WERI-Rb-1 (cell line): ENCODE measurements around the gene ROBO1.
A peak's percentile ranks its signal among the peaks of the same experiment; 100 is the strongest.

Experiments
- DNase-seq: peaks from one replicate; pipeline ENCODE4 v3.0.0-alpha.2; 2020
- H3K27ac ChIP-seq: fragments of 250-450 bp; sonication (Bioruptor Pico); 2 replicates; pipeline ENCODE4 v1.5.1; 2020; ENCODE audit warnings: mild to moderate bottlenecking, moderate library complexity
- H3K27me3 ChIP-seq: fragments of 250-450 bp; sonication (Bioruptor Pico); 2 replicates; pipeline ENCODE4 v1.5.1; 2021; ENCODE audit warnings: mild to moderate bottlenecking, low read depth, moderate library complexity; ENCODE audit not compliant: insufficient read depth, severe bottlenecking
- H3K36me3 ChIP-seq: fragments of 250-450 bp; sonication (Bioruptor Pico); 2 replicates; pipeline ENCODE4 v1.5.1; 2020; ENCODE audit warnings: mild to moderate bottlenecking, moderate library complexity
- H3K4me3 ChIP-seq: 2 replicates; pipeline ENCODE4 v1.5.1; 2011; ENCODE audit warnings: low read depth, mild to moderate bottlenecking, control low read depth, low read length
- H3K9me3 ChIP-seq: fragments of 250-450 bp; sonication (Bioruptor Pico); 2 replicates; pipeline ENCODE4 v1.5.1; 2021; ENCODE audit warnings: mild to moderate bottlenecking, moderate library complexity; ENCODE audit not compliant: severe bottlenecking
- TF ChIP-seq, protein P1 (sequence below): IDR thresholded peaks from 2 replicates; pipeline ENCODE4 v1.5.1; 2011; ENCODE audit warnings: low read depth, mild to moderate bottlenecking, control low read depth, inconsistent platforms, low read length

ROBO1 gene

GRCh38 chr3:79368403-79368802, 399.4 kb downstream of the ROBO1 start:
- H3K27ac ChIP-seq = no peak overlapping the region
- no peaks in the 10 kb centered on the region for H3K9me3 ChIP-seq
- no peak overlapping the region for H3K4me3 ChIP-seq
- no peak for DNase-seq
- no peaks in the 10 kb centered on the region for H3K36me3 ChIP-seq
- TF ChIP-seq, protein P1, sequence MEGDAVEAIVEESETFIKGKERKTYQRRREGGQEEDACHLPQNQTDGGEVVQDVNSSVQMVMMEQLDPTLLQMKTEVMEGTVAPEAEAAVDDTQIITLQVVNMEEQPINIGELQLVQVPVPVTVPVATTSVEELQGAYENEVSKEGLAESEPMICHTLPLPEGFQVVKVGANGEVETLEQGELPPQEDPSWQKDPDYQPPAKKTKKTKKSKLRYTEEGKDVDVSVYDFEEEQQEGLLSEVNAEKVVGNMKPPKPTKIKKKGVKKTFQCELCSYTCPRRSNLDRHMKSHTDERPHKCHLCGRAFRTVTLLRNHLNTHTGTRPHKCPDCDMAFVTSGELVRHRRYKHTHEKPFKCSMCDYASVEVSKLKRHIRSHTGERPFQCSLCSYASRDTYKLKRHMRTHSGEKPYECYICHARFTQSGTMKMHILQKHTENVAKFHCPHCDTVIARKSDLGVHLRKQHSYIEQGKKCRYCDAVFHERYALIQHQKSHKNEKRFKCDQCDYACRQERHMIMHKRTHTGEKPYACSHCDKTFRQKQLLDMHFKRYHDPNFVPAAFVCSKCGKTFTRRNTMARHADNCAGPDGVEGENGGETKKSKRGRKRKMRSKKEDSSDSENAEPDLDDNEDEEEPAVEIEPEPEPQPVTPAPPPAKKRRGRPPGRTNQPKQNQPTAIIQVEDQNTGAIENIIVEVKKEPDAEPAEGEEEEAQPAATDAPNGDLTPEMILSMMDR = no peak
- H3K27me3 ChIP-seq = no peaks in the 10 kb centered on the region

DNA sequence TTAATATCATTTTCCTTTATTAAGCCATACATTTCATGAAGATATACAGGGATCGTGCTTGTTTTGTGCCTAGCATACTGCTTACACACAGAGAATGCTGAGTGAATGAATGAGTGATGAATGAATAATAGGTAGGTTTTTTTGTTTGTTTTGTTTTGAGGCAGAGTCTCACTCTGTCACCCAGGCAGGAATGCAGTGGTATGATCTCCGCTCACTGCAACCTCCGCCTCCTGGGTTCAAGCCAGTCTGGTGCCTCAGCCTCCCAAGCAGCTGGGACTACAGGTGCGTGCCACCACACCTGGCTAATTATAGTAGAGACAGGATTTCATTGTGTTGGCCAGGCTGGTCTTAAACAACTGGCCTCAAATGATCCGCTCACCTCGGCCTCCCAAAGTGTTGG, 400.0 kb downstream of the ROBO1 start:
- Histone ChIP-seq H3K27me3 (no peaks in the 10 kb centered on the region), H3K36me3 (no peaks in the 10 kb centered on the region), H3K9me3 (no peaks in the 10 kb centered on the region), H3K4me3 (no peak overlapping the region), H3K27ac (no peak overlapping the region)
- DNase-seq = peak; percentile 9
- TF ChIP-seq, protein P1 = no peak

DNA sequence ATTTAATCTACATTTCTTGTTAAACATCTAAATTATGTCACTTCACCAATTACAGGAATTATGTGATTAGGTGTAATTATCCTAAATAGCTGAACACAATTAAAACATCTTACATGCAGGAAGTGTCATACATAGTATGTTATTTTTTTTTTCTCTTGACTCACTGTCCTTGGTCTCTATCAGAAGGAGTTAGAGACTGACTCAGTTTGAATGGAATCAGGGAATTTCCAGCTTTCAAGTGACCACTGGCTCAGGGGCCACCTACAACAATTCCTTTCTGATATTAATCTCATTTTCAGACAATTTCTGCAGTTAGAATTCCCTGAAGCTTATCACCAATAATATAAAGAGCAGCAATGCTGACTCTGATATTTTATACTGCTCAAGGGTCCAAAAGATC, 400.7 kb downstream of the ROBO1 start:
- DNase-seq = no peak
- no peaks in the 10 kb centered on the region for H3K9me3 ChIP-seq
- H3K4me3 ChIP-seq = no peak overlapping the region
- H3K27ac ChIP-seq = no peak overlapping the region
- H3K36me3 ChIP-seq = no peaks in the 10 kb centered on the region
- no peaks in the 10 kb centered on the region for H3K27me3 ChIP-seq
- TF ChIP-seq, protein P1 = no peak

DNA sequence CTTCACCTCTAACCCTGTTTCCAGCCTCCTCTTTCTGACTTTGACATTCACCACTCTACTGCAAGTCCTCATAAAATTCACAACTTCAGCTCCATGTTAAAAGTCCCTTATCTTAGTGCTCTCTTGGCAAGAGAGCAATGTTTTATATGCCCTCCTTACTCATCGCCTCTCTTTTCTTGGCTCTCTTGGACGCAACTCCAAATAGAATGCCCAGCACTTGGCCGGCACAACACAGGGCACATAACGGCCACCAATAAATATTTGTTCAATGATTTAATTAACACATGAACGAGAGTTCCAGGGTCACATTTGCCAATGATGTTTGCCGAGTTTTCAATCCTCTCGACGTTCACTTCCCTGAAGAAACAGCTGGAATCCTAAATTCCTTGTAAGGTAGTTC, 401.4 kb downstream of the ROBO1 start:
- TF ChIP-seq, protein P1 = no peak
- no peak for DNase-seq
- no peaks in the 10 kb centered on the region for H3K9me3 ChIP-seq
- H3K27me3 ChIP-seq = no peaks in the 10 kb centered on the region
- H3K4me3 ChIP-seq = no peak overlapping the region
- H3K36me3 ChIP-seq = no peaks in the 10 kb centered on the region
- H3K27ac ChIP-seq = no peak overlapping the region

DNA sequence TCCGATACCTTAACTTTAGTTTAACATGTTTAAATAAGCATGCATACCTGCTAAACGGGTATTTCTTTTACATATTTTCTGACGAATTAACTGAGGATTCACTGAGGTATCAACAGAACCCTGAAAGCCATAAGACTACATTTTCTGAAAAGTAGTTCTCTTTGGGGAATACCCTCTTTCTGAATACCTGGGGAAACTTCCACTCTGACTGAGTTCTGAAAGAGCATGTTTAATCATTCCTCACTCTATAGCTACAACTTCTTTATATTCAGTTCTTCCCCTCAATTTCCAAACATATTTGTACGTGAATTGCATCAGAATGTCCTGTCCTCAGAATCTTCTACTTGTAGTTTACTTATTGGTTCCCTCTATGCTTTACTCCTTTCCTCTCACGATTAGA, 403.0 kb downstream of the ROBO1 start:
- no peak for DNase-seq
- TF ChIP-seq, protein P1 = no peak
- H3K27ac ChIP-seq = no peak overlapping the region
- no peaks in the 10 kb centered on the region for H3K36me3 ChIP-seq
- no peaks in the 10 kb centered on the region for H3K27me3 ChIP-seq
- no peak overlapping the region for H3K4me3 ChIP-seq
- no peaks in the 10 kb centered on the region for H3K9me3 ChIP-seq

- no peak overlapping the region for H3K4me3 ChIP-seq
- no peaks in the 10 kb centered on the region for H3K9me3 ChIP-seq
- H3K27ac ChIP-seq = no peak overlapping the region
- TF ChIP-seq, protein P1 = no peak
- no peak for DNase-seq
- H3K36me3 ChIP-seq = no peaks in the 10 kb centered on the region
- no peaks in the 10 kb centered on the region for H3K27me3 ChIP-seq
Measured at GRCh38 chr3:79362571-79363270, 405.1 kb downstream of the ROBO1 start.
